T-cell (primary cell): Measurements from ENCODE around the gene ITPR2. TPM values are rescaled to one million over a fixed set of nuclear protein-coding genes. Genes with fewer than 3 reads are reported as not detected.

ENCODE experiments used
- ATAC-seq, 4 experiments: fragments of 200-7000 bp in 3 of 4; fragments of 150-1000 bp in 1 of 4; cut with Tn5 transposase; replicated peaks in 1 of 4; 1 replicate in 3 of 4; 2 replicates in 1 of 4; pipeline ENCODE4 v1.10.0; 2021; ENCODE audit warnings: moderate library complexity in 3 of 4, mild to moderate bottlenecking in 2 of 4, moderate number of reproducible peaks in 1 of 4
- CTCF ChIA-PET, 2 donors: fragments of 300-600 bp; sonication (Branson Sonifier 250); formaldehyde crosslinking; loops; one replicate each; lab custom pipeline; 2022; ENCODE audit warnings: antibody characterized with exemption in 2 of 2; lab: Charles Lee
- POLR2A ChIA-PET, 2 donors: fragments of 300-600 bp; sonication (Branson Sonifier 250); formaldehyde crosslinking; loops; one replicate each; lab custom pipeline; 2022; ENCODE audit warnings: antibody characterized with exemption in 2 of 2; lab: Charles Lee
- DNase-seq, 35 experiments: peaks; one replicate each; pipeline versions ENCODE4 v3.0.0 to v3.0.0-alpha.2; 2013 to 2023
- H3K27ac ChIP-seq: one replicate; pipeline ENCODE4 v1.5.1; 2013; ENCODE audit warnings: low read length
- H3K27me3 ChIP-seq, 2 experiments: replicated peaks in 1 of 2; 1 replicate in 1 of 2; 2 replicates in 1 of 2; pipeline versions ENCODE4 v1.6.1 to v1.7.0; 2013; ENCODE audit warnings: low read length in 1 of 2, mixed read lengths in 1 of 2; ENCODE audit not compliant: control insufficient read depth in 2 of 2, insufficient read depth in 2 of 2; ENCODE audit errors: extremely low read depth in 1 of 2
- H3K36me3 ChIP-seq, 2 donors: 1 replicate in 1 of 2; 2 replicates in 1 of 2; pipeline versions ENCODE4 v1.6.1 to v1.7.0; 2013; ENCODE audit warnings: low read length in 1 of 2; ENCODE audit not compliant: control insufficient read depth in 2 of 2, insufficient read depth in 1 of 2; ENCODE audit errors: extremely low read depth in 1 of 2
- H3K4me1 ChIP-seq, 2 experiments: 1 replicate in 1 of 2; 2 replicates in 1 of 2; pipeline versions ENCODE4 v1.6.1 to v1.7.0; 2013; ENCODE audit warnings: low read length in 2 of 2, mixed read lengths in 1 of 2; ENCODE audit not compliant: insufficient read depth in 2 of 2, control insufficient read depth in 1 of 2; ENCODE audit errors: extremely low read depth in 1 of 2
- H3K4me3 ChIP-seq, 2 donors: 1 replicate in 1 of 2; 2 replicates in 1 of 2; pipeline versions ENCODE4 v1.5.1 to v1.7.0; 2013; ENCODE audit warnings: mild to moderate bottlenecking in 2 of 2, low read length in 1 of 2, moderate library complexity in 1 of 2; ENCODE audit not compliant: control insufficient read depth in 1 of 2; ENCODE audit errors: extremely low read depth in 1 of 2
- H3K9me3 ChIP-seq: 2 replicates; pipeline ENCODE4 v1.7.0; 2013
- H3K27ac Mint-ChIP-seq, 2 donors: one replicate each; pipeline ENCODE4 v1.8.0; 2020 to 2021; ENCODE audit warnings: mild to moderate bottlenecking in 2 of 2, mixed read lengths in 2 of 2
- H3K27me3 Mint-ChIP-seq, 2 donors: one replicate each; pipeline ENCODE4 v1.8.0; 2021 to 2022; ENCODE audit warnings: mixed read lengths in 2 of 2
- H3K36me3 Mint-ChIP-seq: one replicate; pipeline ENCODE4 v1.8.0; 2021; ENCODE audit warnings: mixed read lengths
- H3K4me1 Mint-ChIP-seq, 3 donors: one replicate each; pipeline ENCODE4 v1.8.0; 2020 to 2022; ENCODE audit warnings: mixed read lengths in 3 of 3, mild to moderate bottlenecking in 1 of 3
- H3K4me3 Mint-ChIP-seq, 3 donors: one replicate each; pipeline ENCODE4 v1.8.0; 2020 to 2022; ENCODE audit warnings: mild to moderate bottlenecking in 3 of 3, mixed read lengths in 3 of 3, moderate library complexity in 3 of 3
- H3K9me3 Mint-ChIP-seq, 3 donors: one replicate each; pipeline ENCODE4 v1.8.0; 2020 to 2022; ENCODE audit warnings: mixed read lengths in 3 of 3
- WGBS: methylation state at CpG from one replicate; pipeline ENCODE4 v1.1.5; 2013; ENCODE audit warnings: missing lambda C conversion rate; ENCODE audit not compliant: insufficient coverage; 5-methylcytosine and 5-hydroxymethylcytosine counted together
- total RNA-seq, 35 experiments: library from RNA in 6 of 35; stranded (reverse) in 6 of 35; fragments of 120-200 nt in 1 of 35; gene quantifications; one replicate each; pipeline versions ENCODE4 v1.2.1 to v1.2.4 and lab custom pipeline; 2013 to 2026

The ITPR2 gene
- total RNA-seq, 5 donors from 2014 or later (not counting 1 experiment from before 2014, with no cell fraction given), result 38.8 to 52.5 (median 44.5) TPM

DNA sequence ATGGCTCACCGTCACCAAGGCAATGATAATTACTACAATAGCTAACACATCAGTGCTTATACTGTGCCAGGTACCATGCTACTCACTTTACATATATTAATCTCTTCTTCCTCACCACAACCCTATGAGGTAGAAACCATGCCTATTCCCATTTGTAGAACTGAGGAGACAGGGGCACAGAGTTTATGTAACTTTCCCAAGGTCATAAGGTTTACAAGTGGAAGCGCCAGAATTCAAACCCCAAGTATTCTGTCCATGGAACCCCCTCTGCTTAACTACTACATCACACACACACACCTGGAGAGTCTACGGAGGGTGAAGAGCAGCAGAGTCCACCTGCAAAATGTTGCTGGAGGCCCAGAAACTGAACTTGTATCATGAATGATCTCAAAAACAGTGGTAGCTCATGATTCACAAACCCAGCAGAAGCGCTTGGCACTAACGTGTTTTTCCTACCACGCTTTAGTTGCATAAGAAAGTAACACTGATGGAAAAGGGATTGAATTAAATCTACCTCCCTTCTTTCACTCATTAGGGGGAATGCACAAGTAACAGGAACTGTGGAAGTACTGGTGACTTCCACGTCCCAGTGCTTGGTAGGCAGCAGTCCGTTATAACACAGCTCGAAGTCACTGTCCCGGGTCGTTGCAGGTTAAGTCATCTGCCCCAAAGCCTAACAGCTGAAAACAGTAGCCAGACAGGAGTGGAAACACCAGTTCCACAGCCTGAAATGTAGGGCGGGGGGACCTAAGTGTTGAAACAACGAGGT, 2.0 kb downstream of the ITPR2 start:
- H3K4me3 Mint-ChIP-seq, result peak overlapping the region; percentile 61 to 97 (median 71)
- H3K9me3 Mint-ChIP-seq, result no peaks in the 10 kb centered on the region
- peak overlapping the region in 1 of 2 donors; percentile 60 for H3K27ac Mint-ChIP-seq
- Histone ChIP-seq H3K9me3 (no peaks in the 10 kb centered on the region), H3K4me3 (peak overlapping the region in 1 of 2 donors; percentile 39), H3K36me3 (no peaks in the 10 kb centered on the region), H3K4me1 (peaks cover 16 to 21% of the 10 kb centered on the region in 2 experiments), H3K27me3 (no peaks in the 10 kb centered on the region), H3K27ac (no peak overlapping the region)
- ATAC-seq, result no peak
- no peak for DNase-seq
- 67% methylated on average over 7 of the region's 13 CpGs for WGBS
- CTCF ChIA-PET, result interaction anchor here (1.1 to 1.6 kb wide), 2 partner anchors 15 to 24 kb away, joined by 3 to 5 read pairs; no protein-coding TSS in a partner anchor
- peaks cover 62 to 67% (median 64%) of the 10 kb centered on the region in 3 donors for H3K4me1 Mint-ChIP-seq
- H3K36me3 Mint-ChIP-seq, result no peaks in the 10 kb centered on the region
- POLR2A ChIA-PET, result no interaction called here
- no peaks in the 10 kb centered on the region for H3K27me3 Mint-ChIP-seq

DNA sequence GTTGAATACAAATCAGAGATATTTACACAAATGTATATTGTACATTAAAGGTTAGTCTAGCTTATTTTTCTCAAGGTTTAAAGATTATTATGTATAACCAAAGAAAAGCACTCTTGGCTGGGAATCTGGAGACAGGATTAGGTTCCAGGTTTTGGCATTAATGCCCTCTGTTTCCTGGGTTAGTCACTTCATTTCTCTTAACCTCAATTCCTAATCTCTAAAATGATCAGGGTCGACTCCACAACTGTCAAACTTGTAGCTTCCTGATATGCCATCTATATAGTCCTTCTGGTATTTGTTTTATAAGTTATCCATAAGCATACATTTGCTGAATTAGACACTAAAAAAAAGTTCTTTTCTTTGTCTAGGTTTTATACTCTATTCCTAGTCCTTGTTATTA, 2.6 kb downstream of the ITPR2 start:
- no peaks in the 10 kb centered on the region for H3K27me3 ChIP-seq
- H3K36me3 ChIP-seq, result no peaks in the 10 kb centered on the region
- H3K36me3 Mint-ChIP-seq, result no peaks in the 10 kb centered on the region
- no peak overlapping the region for H3K27ac Mint-ChIP-seq
- H3K9me3 Mint-ChIP-seq, result no peaks in the 10 kb centered on the region
- peaks cover 16 to 21% of the 10 kb centered on the region in 2 experiments for H3K4me1 ChIP-seq
- no peak for ATAC-seq
- H3K27ac ChIP-seq, result no peak overlapping the region
- H3K9me3 ChIP-seq, result no peaks in the 10 kb centered on the region
- POLR2A ChIA-PET, result no interaction called here
- H3K27me3 Mint-ChIP-seq, result no peaks in the 10 kb centered on the region
- DNase-seq, result no peak
- CTCF ChIA-PET, result interaction anchor here in 1 of 2 donors (0.8 to 1.1 kb wide), 2 partner anchors 9 to 16 kb away, joined by 3 to 5 read pairs; no protein-coding TSS in a partner anchor
- H3K4me3 ChIP-seq, result no peak overlapping the region
- H3K4me1 Mint-ChIP-seq, result peaks cover 68 to 73% (median 71%) of the 10 kb centered on the region in 3 donors
- peak overlapping the region; percentile 61 to 97 (median 71) for H3K4me3 Mint-ChIP-seq
- WGBS, result no CpG with 5 or more reads among the region's 1 CpG

DNA sequence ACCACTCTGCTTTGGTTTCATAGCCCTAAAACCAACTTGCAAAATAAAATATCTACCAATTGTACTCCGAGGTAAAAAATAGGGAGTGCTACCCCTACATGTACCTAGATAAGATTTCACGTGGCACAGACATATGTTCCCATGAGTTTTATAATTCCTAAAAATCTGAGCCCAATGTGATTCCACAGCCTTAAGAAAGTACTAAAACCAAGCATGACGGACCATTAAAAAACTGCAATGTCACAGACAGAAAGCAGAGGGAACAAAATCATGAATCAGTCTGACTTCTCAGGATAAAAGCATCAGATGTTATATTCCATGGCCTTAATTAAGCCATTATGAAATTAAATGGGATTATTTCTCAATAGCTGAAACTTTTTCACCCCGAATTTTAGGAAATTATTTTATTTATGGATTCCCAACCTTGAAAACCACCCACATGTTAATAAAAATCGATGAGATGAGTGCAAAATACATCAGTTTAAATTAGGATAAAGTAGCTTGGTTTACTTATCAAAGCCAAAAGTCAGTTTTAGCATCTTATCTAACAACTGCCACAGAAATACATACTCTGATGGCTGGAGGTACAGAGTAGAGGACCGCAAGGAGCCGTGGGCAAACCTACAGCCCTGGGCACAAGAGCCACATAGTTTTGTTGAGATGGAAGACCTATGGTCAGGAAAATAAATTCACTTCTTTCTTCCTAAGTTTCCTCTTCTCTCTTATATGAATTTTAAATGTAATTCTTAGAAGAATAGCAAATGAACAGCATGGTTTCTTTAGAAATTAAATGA, 4.5 kb downstream of the ITPR2 start:
- H3K4me1 Mint-ChIP-seq, result peaks cover 64 to 72% (median 66%) of the 10 kb centered on the region in 3 donors
- H3K36me3 ChIP-seq, result no peaks in the 10 kb centered on the region
- no peaks in the 10 kb centered on the region for H3K9me3 Mint-ChIP-seq
- ATAC-seq, result no peak
- no peaks in the 10 kb centered on the region for H3K9me3 ChIP-seq
- H3K4me3 ChIP-seq, result no peak overlapping the region
- no peaks in the 10 kb centered on the region for H3K36me3 Mint-ChIP-seq
- H3K4me3 Mint-ChIP-seq, result no peak overlapping the region
- H3K27me3 ChIP-seq, result no peaks in the 10 kb centered on the region
- H3K4me1 ChIP-seq, result peaks cover 12 to 15% of the 10 kb centered on the region in 2 experiments
- H3K27ac Mint-ChIP-seq, result no peak overlapping the region
- H3K27ac ChIP-seq, result no peak overlapping the region
- ChIA-PET CTCF (no interaction called here), POLR2A (no interaction called here)
- H3K27me3 Mint-ChIP-seq, result no peaks in the 10 kb centered on the region
- DNase-seq, result no peak
- 100% methylated on average over 1 of the region's 7 CpGs for WGBS

DNA sequence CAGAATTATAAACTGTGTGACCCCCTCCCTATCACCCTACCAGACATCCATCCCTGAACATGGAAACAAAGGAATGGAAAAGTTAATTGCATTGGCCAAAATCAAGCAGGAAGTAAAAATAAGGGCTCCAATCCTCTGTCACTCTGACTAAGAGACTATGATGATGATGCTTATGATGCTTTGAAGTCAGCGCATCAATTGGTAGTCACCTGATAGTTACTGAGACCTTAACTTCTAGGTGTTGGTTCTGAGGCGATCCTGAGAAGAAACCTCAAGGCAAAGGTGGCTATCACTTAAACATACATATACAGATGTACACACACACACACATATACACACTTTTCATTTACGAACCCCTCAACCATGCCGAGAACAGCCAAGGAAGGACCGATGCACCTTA, 6.6 kb downstream of the ITPR2 start:
- Histone ChIP-seq H3K27ac (no peak overlapping the region), H3K36me3 (no peaks in the 10 kb centered on the region), H3K27me3 (no peaks in the 10 kb centered on the region), H3K9me3 (no peaks in the 10 kb centered on the region), H3K4me3 (no peak overlapping the region), H3K4me1 (peaks cover 10 to 12% of the 10 kb centered on the region in 2 experiments)
- H3K27me3 Mint-ChIP-seq, result no peaks in the 10 kb centered on the region
- H3K36me3 Mint-ChIP-seq, result no peaks in the 10 kb centered on the region
- no peak overlapping the region for H3K4me3 Mint-ChIP-seq
- POLR2A ChIA-PET, result no interaction called here
- 92% methylated on average over 2 of the region's 5 CpGs for WGBS
- no peak overlapping the region for H3K27ac Mint-ChIP-seq
- H3K4me1 Mint-ChIP-seq, result peaks cover 67 to 81% (median 71%) of the 10 kb centered on the region in 3 donors
- no peaks in the 10 kb centered on the region for H3K9me3 Mint-ChIP-seq
- DNase-seq (no peak), ATAC-seq (no peak)
- CTCF ChIA-PET, result no interaction called here

DNA sequence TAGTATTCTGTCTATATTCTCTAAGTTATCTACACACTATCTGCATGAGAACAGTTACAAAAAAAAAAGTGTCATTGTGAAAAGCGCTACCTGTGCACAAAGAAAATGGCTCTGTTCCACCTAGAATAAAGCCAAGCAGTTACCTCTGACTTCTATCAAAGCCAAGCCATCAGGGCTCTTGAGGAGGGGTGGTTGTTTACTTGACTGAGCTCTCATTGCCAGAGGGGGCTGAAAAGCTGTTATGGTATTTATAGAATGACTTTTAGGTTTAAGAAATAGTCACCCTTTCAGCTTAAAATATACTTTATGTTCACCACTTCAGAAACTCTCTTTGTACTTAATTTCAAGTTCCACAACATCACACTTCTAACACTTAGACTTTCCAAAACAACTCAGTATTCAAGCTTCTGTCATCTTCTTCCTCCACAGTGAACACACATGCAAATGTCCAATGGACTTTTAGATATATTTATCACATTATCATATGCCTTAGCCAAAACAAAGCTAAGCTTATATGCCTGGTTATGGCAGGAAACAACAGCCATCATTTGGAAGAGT, 7.5 kb downstream of the ITPR2 start:
- Mint-ChIP-seq H3K27ac (no peak overlapping the region), H3K27me3 (no peaks in the 10 kb centered on the region), H3K9me3 (no peaks in the 10 kb centered on the region), H3K36me3 (no peaks in the 10 kb centered on the region), H3K4me1 (peaks cover 63 to 76% (median 66%) of the 10 kb centered on the region in 3 donors), H3K4me3 (no peak overlapping the region)
- WGBS, result no CpG with 5 or more reads among the region's 1 CpG
- CTCF ChIA-PET, result no interaction called here
- ATAC-seq (no peak), DNase-seq (no peak)
- Histone ChIP-seq H3K4me3 (no peak overlapping the region), H3K27me3 (no peaks in the 10 kb centered on the region), H3K4me1 (peaks cover 3 to 4% of the 10 kb centered on the region in 2 experiments), H3K36me3 (no peaks in the 10 kb centered on the region), H3K9me3 (no peaks in the 10 kb centered on the region), H3K27ac (no peak overlapping the region)
- POLR2A ChIA-PET, result no interaction called here

DNA sequence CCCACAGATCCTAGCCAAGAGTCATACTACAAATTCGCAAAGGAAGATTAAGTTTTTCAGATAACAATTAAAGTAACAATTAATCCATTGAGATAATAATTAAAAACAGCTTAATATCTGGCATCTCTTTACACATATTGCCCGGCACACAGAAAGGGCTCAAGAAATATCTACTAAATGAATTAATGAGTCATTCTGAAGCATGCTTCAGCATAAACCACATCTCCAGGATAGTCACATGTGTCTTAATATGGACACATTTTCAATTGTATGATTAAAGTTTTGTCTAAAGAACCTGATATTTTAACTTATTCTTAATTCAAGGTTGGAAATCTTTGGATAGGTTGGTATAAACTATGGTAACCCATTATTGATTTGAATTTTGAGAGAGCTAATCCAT, 9.6 kb downstream of the ITPR2 start:
- ATAC-seq (no peak), DNase-seq (no peak)
- no peaks in the 10 kb centered on the region for H3K36me3 ChIP-seq
- CTCF ChIA-PET, result interaction anchor here in 1 of 2 donors (1.0 kb wide), 1 partner anchor 9 kb away, joined by 3 read pairs; no protein-coding TSS in a partner anchor
- Mint-ChIP-seq H3K36me3 (peaks cover 3% of the 10 kb centered on the region), H3K4me3 (no peak overlapping the region), H3K4me1 (peaks cover 45 to 55% (median 52%) of the 10 kb centered on the region in 3 donors), H3K9me3 (no peaks in the 10 kb centered on the region), H3K27ac (no peak overlapping the region), H3K27me3 (no peaks in the 10 kb centered on the region)
- no peaks in the 10 kb centered on the region for H3K9me3 ChIP-seq
- H3K4me3 ChIP-seq, result no peak overlapping the region
- H3K27ac ChIP-seq, result no peak overlapping the region
- POLR2A ChIA-PET, result no interaction called here
- no peaks in the 10 kb centered on the region for H3K27me3 ChIP-seq
- no peaks in the 10 kb centered on the region for H3K4me1 ChIP-seq
- no CpG with 5 or more reads among the region's 2 CpGs for WGBS
